PC-9 (cell line): ENCODE measurements around the gene PDE4D.

Source experiments
- CTCF ChIP-seq: fragments of 200-600 bp; sonication (generic); conservative IDR thresholded peaks from 2 replicates; pipeline ENCODE4 v1.6.1; 2017; ENCODE audit warnings: mixed run types, antibody characterized with exemption, mild to moderate bottlenecking, moderate library complexity
- EZH2 ChIP-seq: fragments of 200-600 bp; sonication (generic); IDR thresholded peaks from 2 replicates; pipeline ENCODE4 v1.8.0; 2017; ENCODE audit warnings: antibody characterized with exemption, low read depth

GRCh38 chr5:59716029-59716428, 177.5 kb downstream of the PDE4D start:
- TF ChIP-seq CTCF = no peak
- no peak for TF ChIP-seq EZH2
